CD14-positive monocyte (primary cell): Measurements from ENCODE around the gene LRRC8A. TPM values are rescaled to one million over a fixed set of nuclear protein-coding genes. Genes with fewer than 3 reads are reported as not detected.

Source experiments
- DNase-seq, 3 donors: peaks; one replicate each; pipeline ENCODE4 v3.0.0-alpha.2; 2011 to 2022
- H2AFZ ChIP-seq: 2 replicates; pipeline ENCODE4 v1.6.0; 2012; ENCODE audit warnings: mild to moderate bottlenecking, low read depth, low read length, inconsistent platforms; ENCODE audit not compliant: insufficient read depth, poor library complexity, severe bottlenecking
- H3K27ac ChIP-seq, 2 donors: 1 replicate in 1 of 2; 2 replicates in 1 of 2; pipeline ENCODE4 v1.5.1; 2012 to 2013; ENCODE audit warnings: low read length in 2 of 2, control low read depth in 1 of 2, inconsistent platforms in 1 of 2, low read depth in 1 of 2, mild to moderate bottlenecking in 1 of 2
- H3K27me3 ChIP-seq, 2 donors: one replicate each; pipeline versions ENCODE4 v1.6.0 to v1.6.1; 2011 to 2013; ENCODE audit warnings: low read length in 2 of 2; ENCODE audit not compliant: control insufficient read depth in 2 of 2, insufficient read depth in 2 of 2
- H3K36me3 ChIP-seq, 2 donors: replicated peaks in 1 of 2; 1 replicate in 1 of 2; 2 replicates in 1 of 2; pipeline versions ENCODE4 v1.5.1 to v1.6.1; 2012 to 2013; ENCODE audit warnings: low read length in 2 of 2, control low read depth in 1 of 2, inconsistent platforms in 1 of 2, mild to moderate bottlenecking in 1 of 2; ENCODE audit not compliant: insufficient read depth in 2 of 2, control insufficient read depth in 1 of 2
- H3K4me1 ChIP-seq, 2 donors: 1 replicate in 1 of 2; 2 replicates in 1 of 2; pipeline versions ENCODE4 v1.5.1 to v1.6.1; 2012 to 2013; ENCODE audit warnings: low read length in 2 of 2, control low read depth in 1 of 2, inconsistent platforms in 1 of 2, mild to moderate bottlenecking in 1 of 2, moderate library complexity in 1 of 2; ENCODE audit not compliant: insufficient read depth in 2 of 2, control insufficient read depth in 1 of 2
- H3K4me2 ChIP-seq: replicated peaks from 2 replicates; pipeline ENCODE3; 2012; ENCODE audit warnings: low read length, moderate library complexity, mild to moderate bottlenecking; ENCODE audit not compliant: poor library complexity, severe bottlenecking; ENCODE audit errors: extremely low read depth
- H3K4me3 ChIP-seq, 3 experiments: fragments of 200-600 bp in 1 of 3; sonication (generic) in 1 of 3; replicated peaks in 1 of 3; 1 replicate in 2 of 3; 2 replicates in 1 of 3; pipeline ENCODE4 v1.5.1; 2011 to 2013; ENCODE audit warnings: low read length in 3 of 3, mild to moderate bottlenecking in 3 of 3, control low read depth in 2 of 3, low read depth in 2 of 3, inconsistent platforms in 1 of 3, moderate library complexity in 1 of 3
- H3K79me2 ChIP-seq: 2 replicates; pipeline ENCODE4 v1.6.0; 2012; ENCODE audit warnings: mild to moderate bottlenecking, control low read depth, inconsistent platforms, low read length, moderate library complexity; ENCODE audit not compliant: insufficient read depth
- H3K9ac ChIP-seq: 2 replicates; pipeline ENCODE4 v1.6.0; 2017; ENCODE audit warnings: low read length, mild to moderate bottlenecking; ENCODE audit not compliant: insufficient read depth, poor library complexity, severe bottlenecking
- H3K9me3 ChIP-seq, 2 donors: replicated peaks in 1 of 2; 1 replicate in 1 of 2; 2 replicates in 1 of 2; pipeline versions ENCODE4 v1.5.1 to v1.6.1; 2012 to 2013; ENCODE audit warnings: low read length in 2 of 2, control low read depth in 1 of 2; ENCODE audit not compliant: control insufficient read depth in 1 of 2, insufficient read depth in 1 of 2
- H4K20me1 ChIP-seq: 2 replicates; pipeline ENCODE4 v1.6.0; 2012; ENCODE audit warnings: mild to moderate bottlenecking, low read length, control low read depth, moderate library complexity; ENCODE audit not compliant: insufficient read depth
- H3K27ac Mint-ChIP-seq, 7 donors: one replicate each; pipeline ENCODE4 v1.8.0; 2020; ENCODE audit warnings: mild to moderate bottlenecking in 7 of 7, mixed read lengths in 7 of 7, moderate library complexity in 6 of 7, inconsistent platforms in 2 of 7
- H3K27me3 Mint-ChIP-seq, 3 donors: one replicate each; pipeline ENCODE4 v1.8.0; 2021 to 2022; ENCODE audit warnings: low read depth in 3 of 3, mild to moderate bottlenecking in 3 of 3, mixed read lengths in 3 of 3, moderate library complexity in 3 of 3, inconsistent platforms in 1 of 3
- H3K36me3 Mint-ChIP-seq, 2 donors: one replicate each; pipeline ENCODE4 v1.8.0; 2020; ENCODE audit warnings: mixed read lengths in 2 of 2, inconsistent platforms in 1 of 2, mild to moderate bottlenecking in 1 of 2
- H3K4me1 Mint-ChIP-seq: one replicate; pipeline ENCODE4 v1.8.0; 2020; ENCODE audit warnings: mild to moderate bottlenecking, mixed read lengths
- H3K4me3 Mint-ChIP-seq, 2 donors: one replicate each; pipeline ENCODE4 v1.8.0; 2020; ENCODE audit warnings: mild to moderate bottlenecking in 2 of 2, mixed read lengths in 2 of 2, moderate library complexity in 1 of 2
- H3K9me3 Mint-ChIP-seq, 7 donors: one replicate each; pipeline ENCODE4 v1.8.0; 2020 to 2022; ENCODE audit warnings: mixed read lengths in 7 of 7, mild to moderate bottlenecking in 6 of 7, moderate library complexity in 6 of 7, inconsistent platforms in 2 of 7
- CTCF ChIP-seq: fragments of 200-600 bp; IDR thresholded peaks from one replicate; pipeline ENCODE4 v1.8.0; 2022; ENCODE audit warnings: antibody characterized with exemption, mild to moderate bottlenecking
- WGBS: methylation state at CpG from one replicate; pipeline ENCODE4 v1.1.5; 2013; ENCODE audit warnings: missing lambda C conversion rate; ENCODE audit not compliant: insufficient coverage; 5-methylcytosine and 5-hydroxymethylcytosine counted together
- intact Hi-C, 2 donors: fragments of 100-400 bp; cut with micrococcal nuclease; formaldehyde crosslinking; loops; one replicate each; pipeline versions ENCODE4 v1.15.0 to v1.15.1; 2023
- polyA minus RNA-seq: library from RNA; depleted of rRNA, polyadenylated mRNA; stranded (reverse); fragments of >200 nt; gene quantifications from 2 replicates; pipeline ENCODE4 v1.2.3, GENCODE V29; 2012
- polyA plus RNA-seq, 3 donors: library from polyadenylated mRNA; depleted of rRNA in 1 of 3; unstranded in 2 of 3; stranded (reverse) in 1 of 3; fragments of 300-500 nt in 2 of 3; fragments of >200 nt in 1 of 3; fragmentation: Illumina TruSeq in 2 of 3; gene quantifications; 1 replicate in 2 of 3; 2 replicates in 1 of 3; pipeline ENCODE4 v1.2.3, GENCODE V29; 2012 to 2021
- total RNA-seq, 12 experiments: library from RNA in 1 of 12; stranded (reverse) in 1 of 12; fragments of 120-200 nt in 1 of 12; gene quantifications; one replicate each; pipeline ENCODE4 v1.2.4 and lab custom pipeline; 2013 to 2026; ENCODE audit warnings: mixed read lengths in 6 of 12, inconsistent platforms in 1 of 12

The LRRC8A gene
- 8.2 TPM for total RNA-seq (2013)
- polyA plus RNA-seq, result 10 to 100 TPM in 2 of 3 donors, 1 to 10 TPM in 1; 7.8 to 10.8 (median 10.3) TPM
- 16.8 and 23.4 TPM in 2 replicates for polyA minus RNA-seq
- 10.8 to 48.8 (median 29.6) reads per million in 11 experiments for total RNA-seq (lab: John Stamatoyannopoulos, UW)

- Mint-ChIP-seq H3K9me3 (peaks cover 0 to 3% (median 0%) of the 10 kb centered on the region in 7 donors), H3K27me3 (peaks cover 0 to 1% (median 0%) of the 10 kb centered on the region in 3 donors), H3K4me3 (peak within 1 kb of the TSS; percentile 94 to 98), H3K4me1 (peaks cover 27% of the 10 kb centered on the region), H3K27ac (peak within 1 kb of the TSS; percentile 84 to 96 (median 90)), H3K36me3 (peaks cover 18 to 25% of the 10 kb centered on the region in 2 donors)
- peaks cover 16 to 21% of the 10 kb centered on the region in 2 donors for H3K4me1 ChIP-seq
- H3K4me3 ChIP-seq, result peak within 1 kb of the TSS; percentile 75 to 99 (median 89)
- intact Hi-C loops, result loop anchor here (5.0 to 10.0 kb wide), 2 partner anchors 63 to 110 kb away; partner anchors contain the start of genes DOLK (in 1 of the 2), NUP188 (in 1 of the 2) and ZER1 (in 1 of the 2)
- under 1% methylated on average over 60 of the region's 70 CpGs for WGBS
- peaks cover 24% of the 10 kb centered on the region for H4K20me1 ChIP-seq
- peak within 1 kb of the TSS; percentile 88 for H3K9ac ChIP-seq
- TF ChIP-seq CTCF, result no peak
- peak; percentile 94 to 97 (median 95) for DNase-seq
- H3K27me3 ChIP-seq, result no peaks in the 10 kb centered on the region
- peak within 1 kb of the TSS; percentile 96 for H2AFZ ChIP-seq
- peak within 1 kb of the TSS; percentile 27 to 84 for H3K27ac ChIP-seq
- H3K4me2 ChIP-seq, result peak within 1 kb of the TSS; percentile 86
- H3K9me3 ChIP-seq, result no peaks in the 10 kb centered on the region
- H3K36me3 ChIP-seq, result peaks cover 13 to 22% of the 10 kb centered on the region in 2 donors
- H3K79me2 ChIP-seq, result peaks cover 42% of the 10 kb centered on the region
These were observed at the start of gene LRRC8A, which contains the start of gene KYAT1 for GRCh38 chr9:128881884-128882676. Gene LRRC8A, plus strand, starts transcription at chr9:128882133. Its CDS starts 25,032 bp downstream, at chr9:128907165. Gene KYAT1, minus strand, starts transcription at chr9:128881950. Its CDS starts 36,545 bp downstream, at chr9:128845405.

- H3K36me3 Mint-ChIP-seq, result peaks cover 2 to 20% of the 10 kb centered on the region in 2 donors
- H3K9ac ChIP-seq, result no peak overlapping the region
- intact Hi-C loops, result no loop called here
These were observed 48.2 kb upstream of the LRRC8A start for GRCh38 chr9:128833696-128834095.

More at GRCh38 chr9:128833696-128834095, 48.2 kb upstream of the LRRC8A start:
- Histone ChIP-seq H3K9me3 (no peaks in the 10 kb centered on the region), H4K20me1 (no peaks in the 10 kb centered on the region), H3K4me3 (no peak overlapping the region), H3K4me1 (peaks cover 12 to 16% of the 10 kb centered on the region in 2 donors), H3K27ac (no peak overlapping the region), H2AFZ (no peak overlapping the region), H3K27me3 (no peaks in the 10 kb centered on the region), H3K36me3 (no peaks in the 10 kb centered on the region), H3K4me2 (no peak overlapping the region), H3K79me2 (peaks cover 8% of the 10 kb centered on the region)
- no peak overlapping the region for H3K4me3 Mint-ChIP-seq
- H3K9me3 Mint-ChIP-seq, result no peaks in the 10 kb centered on the region
- H3K27ac Mint-ChIP-seq, result no peak overlapping the region
- no peak for DNase-seq
- WGBS, result 100% methylated on average over 8 of the region's 10 CpGs
- H3K27me3 Mint-ChIP-seq, result peaks cover 0 to 4% (median 0%) of the 10 kb centered on the region in 3 donors
- no peak for TF ChIP-seq CTCF
- peaks cover 10% of the 10 kb centered on the region for H3K4me1 Mint-ChIP-seq
